Lung (tissue), 12 donors: Measurements from ENCODE around the gene GALNT1. TPM values are rescaled to one million over a fixed set of nuclear protein-coding genes. Genes with fewer than 3 reads are reported as not detected.

Source experiments
- ATAC-seq: fragments of 200-7000 bp; cut with Tn5 transposase; one replicate; pipeline ENCODE4 v1.9.1; 2020; ENCODE audit warnings: moderate number of reproducible peaks; ENCODE audit not compliant: insufficient read depth, low FRiP score
- DNase-seq, 3 donors: peaks; one replicate each; pipeline ENCODE4 v3.0.0-alpha.2; 2013 to 2017
- H3K27ac ChIP-seq, 2 donors: one replicate each; pipeline ENCODE4 v1.5.1; 2013; ENCODE audit warnings: mild to moderate bottlenecking in 2 of 2, moderate library complexity in 2 of 2, control low read depth in 1 of 2, inconsistent platforms in 1 of 2, low read depth in 1 of 2, low read length in 1 of 2
- H3K27me3 ChIP-seq, 3 donors: one replicate each; pipeline ENCODE4 v1.5.1; 2013; ENCODE audit warnings: low read length in 2 of 3; ENCODE audit not compliant: control insufficient read depth in 3 of 3, insufficient read depth in 3 of 3
- H3K36me3 ChIP-seq, 4 donors: one replicate each; pipeline ENCODE4 v1.5.1; 2013; ENCODE audit warnings: low read length in 4 of 4, mild to moderate bottlenecking in 1 of 4, moderate library complexity in 1 of 4; ENCODE audit not compliant: control insufficient read depth in 4 of 4, insufficient read depth in 4 of 4
- H3K4me1 ChIP-seq, 5 donors: one replicate each; pipeline ENCODE4 v1.5.1; 2013; ENCODE audit warnings: low read length in 5 of 5, mild to moderate bottlenecking in 2 of 5, moderate library complexity in 1 of 5; ENCODE audit not compliant: control insufficient read depth in 5 of 5, insufficient read depth in 5 of 5
- H3K4me3 ChIP-seq: one replicate; pipeline ENCODE4 v1.5.1; 2013; ENCODE audit warnings: mild to moderate bottlenecking, control low read depth, moderate library complexity
- H3K9ac ChIP-seq, 2 donors: one replicate each; pipeline ENCODE4 v1.5.1; 2013; ENCODE audit warnings: low read length in 2 of 2, control low read depth in 1 of 2; ENCODE audit not compliant: insufficient read depth in 1 of 2
- H3K9me3 ChIP-seq, 4 donors: one replicate each; pipeline ENCODE4 v1.5.1; 2013; ENCODE audit warnings: low read length in 3 of 4, mild to moderate bottlenecking in 1 of 4, moderate library complexity in 1 of 4; ENCODE audit not compliant: control insufficient read depth in 4 of 4, insufficient read depth in 3 of 4
- CTCF ChIP-seq: IDR thresholded peaks from 2 replicates; pipeline ENCODE4 v1.5.1; 2012; ENCODE audit warnings: mild to moderate bottlenecking; ENCODE audit errors: control extremely low read depth, extremely low read depth
- WGBS, 2 donors: extraction: QIAGEN DNeasy Blood & Tissue Kit; methylation state at CpG; one replicate each; pipeline ENCODE4 v1.1.7; 2013; 5-methylcytosine and 5-hydroxymethylcytosine counted together
- polyA plus RNA-seq, 2 donors: library from polyadenylated mRNA; stranded (reverse); fragments of 200-250 nt; gene quantifications; one replicate each; pipeline ENCODE4 v1.2.1, GENCODE V29; 2013
- total RNA-seq, 2 donors: library from RNA; depleted of rRNA in 1 of 2; stranded (reverse); fragments of >200 nt in 1 of 2; gene quantifications; one replicate each; pipeline ENCODE4 v1.2.1, GENCODE V29; 2014 to 2021
- donor health status: control.
- donor health status: control.
- donor health status: Bipolar disorder and iron deficiency.
- donor health status: healthy.
- donor health status: DM: yes; HTN: yes; CAD: no.

The GALNT1 gene
- total and polyA plus RNA-seq, 4 donors, result 16.9 to 73.4 (median 46.8) TPM

DNA sequence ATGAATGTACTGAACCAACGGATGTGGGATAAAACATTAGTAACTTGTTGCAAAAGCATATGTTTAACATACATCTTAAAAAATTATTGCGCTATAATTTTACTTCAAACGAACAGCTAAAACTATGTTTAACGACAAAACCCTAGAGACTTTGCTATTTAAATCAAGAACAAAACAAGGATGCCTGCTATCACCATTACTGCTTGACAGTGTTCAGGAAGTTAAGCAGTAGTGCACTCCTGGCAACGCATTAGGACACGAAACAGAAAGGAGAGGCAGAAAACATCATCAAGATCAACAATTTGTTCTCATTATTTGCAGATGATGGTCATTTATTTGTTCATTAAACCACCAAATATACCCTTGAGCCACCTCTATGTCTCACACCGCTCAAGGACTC is 151.9 kb downstream of the GALNT1 start:
- Histone ChIP-seq H3K27ac (no peak overlapping the region), H3K9ac (no peak overlapping the region), H3K4me3 (no peak overlapping the region), H3K27me3 (no peaks in the 10 kb centered on the region), H3K4me1 (no peaks in the 10 kb centered on the region), H3K9me3 (peaks cover 0 to 5% (median 1%) of the 10 kb centered on the region in 4 donors), H3K36me3 (no peaks in the 10 kb centered on the region)
- TF ChIP-seq CTCF, result no peak
- ATAC-seq (no peak), DNase-seq (no peak)
- 81 to 83% methylated on average over 7 of the region's 7 CpGs for WGBS, 2 donors

- no peak overlapping the region for H3K4me3 ChIP-seq
- H3K36me3 ChIP-seq, result no peaks in the 10 kb centered on the region
- H3K27ac ChIP-seq, result no peak overlapping the region
- no peak overlapping the region for H3K9ac ChIP-seq
- H3K4me1 ChIP-seq, result no peaks in the 10 kb centered on the region
- no peaks in the 10 kb centered on the region for H3K9me3 ChIP-seq
- WGBS, 2 donors, result 77% methylated on average over 3 of the region's 3 CpGs
- no peaks in the 10 kb centered on the region for H3K27me3 ChIP-seq
- no peak for TF ChIP-seq CTCF
- DNase-seq (no peak), ATAC-seq (no peak)
These were observed 155.2 kb downstream of the GALNT1 start for GRCh38 chr18:35736696-35737095.

- H3K4me3 ChIP-seq, result no peak overlapping the region
- no peak for ATAC-seq
These were observed 158.2 kb downstream of the GALNT1 start for GRCh38 chr18:35739778-35740177.

More at GRCh38 chr18:35739778-35740177, 158.2 kb downstream of the GALNT1 start:
- no peak for DNase-seq
- Histone ChIP-seq H3K9ac (no peak overlapping the region), H3K9me3 (no peaks in the 10 kb centered on the region), H3K4me1 (no peaks in the 10 kb centered on the region), H3K36me3 (no peaks in the 10 kb centered on the region), H3K27me3 (no peaks in the 10 kb centered on the region), H3K27ac (no peak overlapping the region)
- no peak for TF ChIP-seq CTCF
